HepG2 (cell line): ENCODE measurements around the gene ARFGAP3. TPM values are rescaled to one million over a fixed set of nuclear protein-coding genes. Genes with fewer than 3 reads are reported as not detected.

Source experiments
- CCAR2 ChIP-seq: fragments of 200-400 bp; formaldehyde crosslinking; optimal IDR thresholded peaks from 2 replicates; pipeline ENCODE3; 2018; ENCODE audit warnings: low read depth, mild to moderate bottlenecking, low read length, moderate library complexity
- ELF3 ChIP-seq: IDR thresholded peaks from 2 replicates; pipeline ENCODE4 v1.6.1; 2016; ENCODE audit warnings: missing genetic modification reagents, missing compliant biosample characterization
- HNRNPK ChIP-seq: fragments of 200-400 bp; formaldehyde crosslinking; IDR thresholded peaks from 2 replicates; pipeline ENCODE4 v1.6.1; 2018; ENCODE audit warnings: low read length, low read depth, moderate library complexity, mild to moderate bottlenecking; ENCODE audit not compliant: poor library complexity, severe bottlenecking
- ISL2 ChIP-seq: sonication (generic); formaldehyde crosslinking; IDR thresholded peaks from 2 replicates; pipeline ENCODE4 v1.5.0; 2020; ENCODE audit warnings: missing genetic modification reagents
- TOPORS ChIP-seq: sonication (generic); formaldehyde crosslinking; IDR thresholded peaks from 2 replicates; pipeline ENCODE4 v1.8.0; 2023; ENCODE audit warnings: mild to moderate bottlenecking, missing genetic modification reagents
- ZBTB40 ChIP-seq, 2 experiments: fragments of 450-650 bp in 1 of 2; sonication (generic) in 1 of 2; formaldehyde crosslinking in 1 of 2; IDR thresholded peaks; 2 replicates each; pipeline versions ENCODE4 v1.6.1 to v1.8.0; 2016 to 2022; ENCODE audit warnings: antibody characterized with exemption in 1 of 2, mild to moderate bottlenecking in 1 of 2, missing genetic modification reagents in 1 of 2
- ZFAT ChIP-seq: sonication (generic); formaldehyde crosslinking; conservative IDR thresholded peaks from 2 replicates; pipeline ENCODE4 v1.8.1; 2023; ENCODE audit warnings: missing genetic modification reagents, inconsistent platforms
- ZFP36 ChIP-seq: fragments of 150-350 bp; IDR thresholded peaks from 2 replicates; pipeline ENCODE4 v1.6.1; 2018; ENCODE audit warnings: borderline replicate concordance, low read length, low read depth; ENCODE audit not compliant: partially characterized antibody
- ZNF224 ChIP-seq: sonication (generic); formaldehyde crosslinking; IDR thresholded peaks from 2 replicates; pipeline ENCODE4 v1.5.0; 2020; ENCODE audit warnings: mild to moderate bottlenecking, missing genetic modification reagents
- ZNF256 ChIP-seq: sonication (generic); formaldehyde crosslinking; conservative IDR thresholded peaks from 2 replicates; pipeline ENCODE4 v1.4.0; 2020; ENCODE audit warnings: missing genetic modification reagents
- ZNF317 ChIP-seq: sonication (generic); formaldehyde crosslinking; IDR thresholded peaks from 2 replicates; pipeline ENCODE4 v1.5.0; 2020; ENCODE audit warnings: mild to moderate bottlenecking, missing genetic modification reagents
- ZNF431 ChIP-seq: sonication (generic); formaldehyde crosslinking; IDR thresholded peaks from 2 replicates; pipeline ENCODE4 v1.9.0; 2022; ENCODE audit warnings: missing genetic modification reagents, low read depth, mild to moderate bottlenecking, borderline replicate concordance
- ZNF503 ChIP-seq: sonication (generic); formaldehyde crosslinking; IDR thresholded peaks from 2 replicates; pipeline ENCODE4 v1.4.0; 2020; ENCODE audit warnings: missing genetic modification reagents
- polyA plus RNA-seq, 8 experiments: library from polyadenylated mRNA; depleted of rRNA in 3 of 8; stranded (reverse) in 7 of 8; unstranded in 1 of 8; fragments of >200 nt; fragmentation: Illumina TruSeq in 4 of 8; extraction: Trizol in 4 of 8; gene quantifications; 2 replicates each; pipeline versions ENCODE4 v1.2.1 to v1.2.3, GENCODE V29; 2011 to 2016; ENCODE audit warnings: low read depth in 4 of 8, missing spikeins in 1 of 8, mixed read lengths in 1 of 8; ENCODE audit not compliant: insufficient read depth in 1 of 8
- total RNA-seq, 5 experiments: library from RNA; depleted of rRNA; stranded (reverse); fragments of >200 nt; fragmentation: Illumina TruSeq; extraction: Trizol; gene quantifications; 2 replicates each; pipeline ENCODE4 v1.2.3, GENCODE V29; 2016; ENCODE audit warnings: low read depth in 1 of 5
- TF ChIP-seq, protein P1 (sequence below): sonication (generic); formaldehyde crosslinking; IDR thresholded peaks from 2 replicates; pipeline ENCODE4 v1.9.0; 2021; ENCODE audit warnings: missing genetic modification reagents, mild to moderate bottlenecking, borderline replicate concordance

The ARFGAP3 gene
- total and polyA plus RNA-seq, 2 of the 13 experiments (the other 11 are each of a cell fraction or from before 2014, with no cell fraction given): 41.7 to 61.6 TPM

DNA sequence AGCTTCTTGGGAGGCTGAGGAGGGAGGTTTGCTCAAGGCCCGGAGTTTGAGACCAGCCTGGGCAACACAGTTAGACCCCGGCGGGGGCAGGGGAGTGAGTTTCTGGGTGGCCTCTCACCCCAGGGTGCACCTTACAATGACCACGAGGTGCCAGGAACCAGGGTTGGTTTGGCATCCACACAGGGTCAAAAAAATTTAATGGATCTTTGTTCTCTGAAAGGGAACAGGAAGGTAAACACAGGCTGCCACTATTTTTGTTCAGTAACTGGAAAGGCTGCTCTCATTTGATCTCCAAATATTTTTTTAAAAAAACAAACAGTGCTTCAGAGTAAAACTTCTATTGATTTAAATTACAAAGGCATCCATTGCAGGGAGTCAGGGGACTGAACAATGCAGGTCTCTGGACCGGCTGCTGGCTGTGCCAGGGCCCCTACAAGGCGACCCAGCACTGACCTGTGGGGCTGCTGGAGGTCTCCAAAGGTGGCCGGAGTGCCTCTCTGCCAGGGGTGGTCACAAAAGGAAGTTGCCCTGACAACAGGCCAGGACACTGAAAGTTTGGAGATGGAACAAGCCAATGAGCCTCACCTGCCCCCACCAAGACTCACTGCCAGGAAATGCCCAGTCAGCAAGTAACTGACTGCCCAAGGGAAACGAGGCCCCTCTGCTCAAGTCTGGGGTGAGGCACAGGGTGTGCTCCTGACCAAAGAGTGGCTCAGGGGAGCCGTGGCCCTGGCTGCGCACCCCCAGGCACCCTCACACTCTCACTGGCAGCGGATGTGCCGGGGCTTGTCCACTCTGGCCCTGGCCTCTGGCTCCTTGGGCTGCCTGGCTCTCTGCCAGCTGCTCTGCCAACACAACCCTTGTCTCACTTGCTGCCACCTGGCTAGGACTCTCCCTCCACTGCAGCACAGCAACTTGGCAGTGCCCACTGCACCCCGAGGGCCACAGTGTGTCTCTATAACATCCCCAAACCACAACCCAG, 51.8 kb downstream of the ARFGAP3 start (continued):
- TF ChIP-seq ISL2 (peak; percentile 90), HNRNPK (no peak), ZNF317 (CRISPR knock-in tag) (no peak), ZNF503 (CRISPR knock-in tag) (peak; percentile 70; the same call in 1 of the 2 replicates), ZFAT (CRISPR knock-in tag) (no peak), ZBTB40 (IDR thresholded peaks at IDR 0.05) (no peak), ZBTB40 (CRISPR knock-in tag; IDR thresholded peaks at IDR 0.05) (no peak), ZNF224 (CRISPR knock-in tag) (no peak), ZFP36 (no peak), ELF3 (CRISPR knock-in tag) (peak; percentile 73), TOPORS (CRISPR knock-in tag) (no peak), CCAR2 (no peak), ZNF256 (CRISPR knock-in tag) (no peak), ZNF431 (no peak)
- TF ChIP-seq, protein P1, sequence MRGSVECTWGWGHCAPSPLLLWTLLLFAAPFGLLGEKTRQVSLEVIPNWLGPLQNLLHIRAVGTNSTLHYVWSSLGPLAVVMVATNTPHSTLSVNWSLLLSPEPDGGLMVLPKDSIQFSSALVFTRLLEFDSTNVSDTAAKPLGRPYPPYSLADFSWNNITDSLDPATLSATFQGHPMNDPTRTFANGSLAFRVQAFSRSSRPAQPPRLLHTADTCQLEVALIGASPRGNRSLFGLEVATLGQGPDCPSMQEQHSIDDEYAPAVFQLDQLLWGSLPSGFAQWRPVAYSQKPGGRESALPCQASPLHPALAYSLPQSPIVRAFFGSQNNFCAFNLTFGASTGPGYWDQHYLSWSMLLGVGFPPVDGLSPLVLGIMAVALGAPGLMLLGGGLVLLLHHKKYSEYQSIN (CRISPR knock-in tag): no peak
